ENCODE data around the gene CRYBB1. TPM values are rescaled to one million over a fixed set of nuclear protein-coding genes. Genes with fewer than 3 reads are reported as not detected.

Gene CRYBB1
- total RNA-seq, 4 donors from 2014 or later = not detected

DNA sequence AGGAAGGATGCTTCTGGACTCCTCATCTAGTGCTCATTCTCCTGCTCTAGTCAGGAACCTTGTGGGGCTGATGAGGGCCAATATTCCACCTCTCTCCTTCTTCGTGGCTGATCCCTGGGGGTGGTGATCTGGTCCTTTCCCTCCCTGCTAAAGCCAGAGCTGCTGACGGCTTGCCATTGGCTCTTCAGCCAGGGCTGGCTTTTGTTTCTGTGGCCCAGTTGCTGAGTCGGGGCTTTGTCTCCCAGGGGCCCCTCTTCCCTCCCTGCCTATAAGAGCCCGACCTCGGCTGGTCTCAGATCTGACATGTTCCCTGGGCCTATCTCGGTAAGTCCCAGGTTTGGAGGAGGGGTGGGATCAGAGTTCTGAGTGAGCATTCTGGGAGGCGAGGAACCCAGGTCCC, 3.8 kb upstream of the CRYBB1 start, which contains the start of gene CRYBA4:
Gene CRYBA4 (plus strand): TSS at position 301 of the 400 bp plus-strand sequence. CDS start 634 bp downstream, outside the sequence.
- DNase-seq = no peak

GRCh38 chr22:26620197-26620596, 2.4 kb upstream of the CRYBB1 start:
- H3K36me3 ChIP-seq = no peaks in the 10 kb centered on the region
- H3K27me3 ChIP-seq = no peaks in the 10 kb centered on the region
- TF ChIP-seq POLR2A (IDR thresholded peaks at IDR 0.05) (no peak), CTCF (IDR thresholded peaks at IDR 0.05) (no peak)
- no peak overlapping the region for H3K27ac ChIP-seq
- H3K9me3 ChIP-seq = no peaks in the 10 kb centered on the region
- no peak for DNase-seq
- no peak overlapping the region for H3K4me3 ChIP-seq
- H3K4me1 ChIP-seq = peaks cover 0 to under 1% (median 0%) of the 10 kb centered on the region in 4 donors

More for the DNA sequence above, 3.8 kb upstream of the CRYBB1 start, which contains the start of gene CRYBA4:
- H3K27ac ChIP-seq = no peak within 1 kb of the TSS
- H3K4me3 ChIP-seq = no peak within 1 kb of the TSS
- no peaks in the 10 kb centered on the region for H3K4me1 ChIP-seq
- TF ChIP-seq CTCF (IDR thresholded peaks at IDR 0.05) (no peak), POLR2A (IDR thresholded peaks at IDR 0.05) (no peak)
- H3K27me3 ChIP-seq = no peaks in the 10 kb centered on the region
- H3K9me3 ChIP-seq = no peaks in the 10 kb centered on the region
- no peaks in the 10 kb centered on the region for H3K36me3 ChIP-seq

GRCh38 chr22:26619510-26619909, 1.7 kb upstream of the CRYBB1 start:
- Histone ChIP-seq H3K36me3 (no peaks in the 10 kb centered on the region), H3K4me1 (peaks cover 0 to 3% (median 0%) of the 10 kb centered on the region in 4 donors), H3K4me3 (no peak overlapping the region), H3K27me3 (no peaks in the 10 kb centered on the region), H3K9me3 (no peaks in the 10 kb centered on the region), H3K27ac (no peak overlapping the region)
- TF ChIP-seq POLR2A (IDR thresholded peaks at IDR 0.05) (no peak), CTCF (IDR thresholded peaks at IDR 0.05) (no peak)
- no peak for DNase-seq

DNA sequence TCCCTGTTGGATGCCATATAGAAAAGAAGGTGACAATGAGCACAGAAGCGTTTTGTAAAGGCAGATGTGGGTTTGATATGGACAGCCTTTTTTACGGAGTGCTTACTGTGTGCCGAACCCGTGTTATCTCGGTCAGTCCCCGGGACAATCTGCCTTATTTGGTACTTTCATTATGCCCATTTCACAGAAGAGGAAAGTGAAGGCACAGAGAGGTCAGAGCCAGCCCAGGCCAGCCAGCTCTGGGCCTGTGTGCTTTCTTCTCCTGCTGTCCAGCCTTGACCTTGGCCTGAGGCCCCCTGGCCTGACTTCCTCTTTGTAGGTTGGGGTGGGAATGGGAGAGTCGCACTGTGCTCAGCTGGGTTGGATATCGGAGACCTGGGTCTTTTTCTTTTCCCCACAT, 628 bp upstream of the CRYBB1 start:
- no peaks in the 10 kb centered on the region for H3K27me3 ChIP-seq
- no peaks in the 10 kb centered on the region for H3K9me3 ChIP-seq
- no peaks in the 10 kb centered on the region for H3K36me3 ChIP-seq
- H3K4me1 ChIP-seq = peaks cover 0 to 3% (median 0%) of the 10 kb centered on the region in 4 donors
- TF ChIP-seq POLR2A (IDR thresholded peaks at IDR 0.05) (no peak), CTCF (IDR thresholded peaks at IDR 0.05) (no peak)
- no peak overlapping the region for H3K27ac ChIP-seq
- H3K4me3 ChIP-seq = no peak overlapping the region
- DNase-seq = no peak

- TF ChIP-seq CTCF (IDR thresholded peaks at IDR 0.05) = no peak
- no peak for TF ChIP-seq POLR2A (IDR thresholded peaks at IDR 0.05)
- Histone ChIP-seq H3K36me3 (no peaks in the 10 kb centered on the region), H3K9me3 (no peaks in the 10 kb centered on the region), H3K27ac (no peak overlapping the region), H3K4me3 (no peak overlapping the region), H3K27me3 (no peaks in the 10 kb centered on the region), H3K4me1 (peaks cover 0 to 3% (median 0%) of the 10 kb centered on the region in 4 donors)
- DNase-seq = no peak
These were observed 1.2 kb downstream of the CRYBB1 start for GRCh38 chr22:26616650-26617049.
